K562 (cell line): ENCODE measurements around the gene KCNQ5. TPM values are rescaled to one million over a fixed set of nuclear protein-coding genes. Genes with fewer than 3 reads are reported as not detected.

Experiments used
- CTBP1 ChIP-seq: fragments of 450-650 bp; IDR thresholded peaks from 2 replicates; pipeline ENCODE4 v1.6.1; 2016; ENCODE audit warnings: borderline replicate concordance
- E2F6 ChIP-seq, 2 experiments: IDR thresholded peaks; 2 replicates each; pipeline ENCODE4 v1.6.1; 2011; ENCODE audit warnings: borderline replicate concordance in 1 of 2, control low read depth in 1 of 2, low read depth in 1 of 2, low read length in 1 of 2, mild to moderate bottlenecking in 1 of 2, mixed read lengths in 1 of 2, moderate library complexity in 1 of 2; ENCODE audit not compliant: insufficient read depth in 1 of 2, insufficient read length in 1 of 2, poor library complexity in 1 of 2, severe bottlenecking in 1 of 2; ENCODE audit errors: extremely low read depth in 1 of 2
- ERF ChIP-seq: fragments of 450-650 bp; formaldehyde crosslinking; IDR thresholded peaks from 2 replicates; pipeline ENCODE4 v1.4.0; 2020; ENCODE audit warnings: mild to moderate bottlenecking, mixed read lengths
- FOXA3 ChIP-seq, 2 experiments: fragments of 450-650 bp in 1 of 2; sonication (generic) in 1 of 2; formaldehyde crosslinking; IDR thresholded peaks in 1 of 2; conservative IDR thresholded peaks in 1 of 2; 2 replicates each; pipeline versions ENCODE4 v1.4.0 to v1.8.0; 2020 to 2022; ENCODE audit warnings: mild to moderate bottlenecking in 2 of 2, missing genetic modification reagents in 1 of 2
- FOXP4 ChIP-seq: sonication (generic); formaldehyde crosslinking; IDR thresholded peaks from 2 replicates; pipeline ENCODE4 v1.8.0; 2022; ENCODE audit warnings: mild to moderate bottlenecking, missing genetic modification reagents, borderline replicate concordance
- KAT2B ChIP-seq: IDR thresholded peaks from one replicate; pipeline ENCODE4 v1.6.1; 2012; ENCODE audit warnings: low read depth, mild to moderate bottlenecking, control low read depth, inconsistent platforms, low read length, moderate library complexity
- MAZ ChIP-seq, 2 experiments: fragments of 450-650 bp in 1 of 2; sonication (generic) in 1 of 2; formaldehyde crosslinking; IDR thresholded peaks in 1 of 2; conservative IDR thresholded peaks in 1 of 2; 2 replicates each; pipeline versions ENCODE4 v1.4.0 to v1.5.0; 2020; ENCODE audit warnings: mild to moderate bottlenecking in 1 of 2, missing genetic modification reagents in 1 of 2
- MLX ChIP-seq, 2 experiments: fragments of 450-650 bp in 1 of 2; sonication (generic) in 1 of 2; formaldehyde crosslinking; conservative IDR thresholded peaks; 2 replicates each; pipeline versions ENCODE4 v1.4.0 to v1.8.1; 2020 to 2022; ENCODE audit warnings: mild to moderate bottlenecking in 1 of 2, missing genetic modification reagents in 1 of 2
- MTA2 ChIP-seq: fragments of 450-650 bp; IDR thresholded peaks from 2 replicates; pipeline ENCODE4 v1.6.1; 2016; ENCODE audit warnings: low read depth
- MYC ChIP-seq, 2 experiments: fragments of 250-450 bp in 1 of 2; sonication (Bioruptor Pico) in 1 of 2; IDR thresholded peaks; 2 replicates each; pipeline versions ENCODE4 v1.5.1 to v1.6.1; 2012 to 2021; ENCODE audit warnings: low read depth in 2 of 2, borderline replicate concordance in 1 of 2, improper control_type of control experiment in 1 of 2, low read length in 1 of 2, mild to moderate bottlenecking in 1 of 2, moderate library complexity in 1 of 2
- POLR2G ChIP-seq: fragments of 200-400 bp; formaldehyde crosslinking; IDR thresholded peaks from 2 replicates; pipeline ENCODE4 v1.6.1; 2017; ENCODE audit warnings: low read depth, mild to moderate bottlenecking, antibody characterized with exemption, low read length, moderate library complexity
- TEAD1 ChIP-seq, 2 experiments: fragments of 450-650 bp in 1 of 2; sonication (generic) in 1 of 2; formaldehyde crosslinking; IDR thresholded peaks; 2 replicates each; pipeline versions ENCODE4 v1.4.0 to v1.8.0; 2020 to 2022; ENCODE audit warnings: mild to moderate bottlenecking in 2 of 2, missing genetic modification reagents in 1 of 2
- ZNF436 ChIP-seq: fragments of 250-450, 450-650 bp; sonication (Bioruptor Pico); formaldehyde crosslinking; IDR thresholded peaks from 2 replicates; pipeline ENCODE4 v1.7.0; 2020; ENCODE audit warnings: mild to moderate bottlenecking
- ZZZ3 ChIP-seq: fragments of 450-650 bp; IDR thresholded peaks from 2 replicates; pipeline ENCODE4 v1.6.1; 2016; ENCODE audit warnings: antibody characterized with exemption, mild to moderate bottlenecking, moderate library complexity
- polyA plus RNA-seq, 8 experiments: library from polyadenylated mRNA; depleted of rRNA in 4 of 8; stranded (reverse) in 5 of 8; unstranded in 3 of 8; fragments of >200 nt; fragmentation: Nextera tagmentation in 2 of 8; fragmentation: Illumina TruSeq in 1 of 8; extraction: Ambion mirVana in 2 of 8; extraction: Trizol in 1 of 8; gene quantifications; 2 replicates each; pipeline versions ENCODE4 v1.2.1 to v1.2.3, GENCODE V29; 2011 to 2014; ENCODE audit warnings: inconsistent platforms in 1 of 8, missing spikeins in 1 of 8
- total RNA-seq, 7 experiments: library from RNA; depleted of rRNA in 6 of 7; stranded (reverse); fragments of >200 nt in 6 of 7; fragmentation: Illumina TruSeq in 2 of 7; extraction: Trizol in 2 of 7; gene quantifications; 2 replicates each; pipeline versions ENCODE4 v1.2.1 to v1.2.3, GENCODE V29; 2011 to 2021; ENCODE audit warnings: low replicate concordance in 1 of 7
- TF ChIP-seq, protein P1 (sequence below): fragments of 450-650 bp; IDR thresholded peaks from 2 replicates; pipeline ENCODE4 v1.7.1; 2018; ENCODE audit warnings: mild to moderate bottlenecking, low read depth; ENCODE audit not compliant: partially characterized antibody

KCNQ5 gene
- total and polyA plus RNA-seq, 9 of the 15 experiments (the other 6 are each of a cell fraction or from before 2014, with no cell fraction given), result 0.31 to 5.9 (median 2.6) TPM

GRCh38 chr6:72622094-72622940, 453 bp downstream of the KCNQ5 start (continued):
- no peak for TF ChIP-seq ZNF436 (CRISPR knock-in tag)
- no peak for TF ChIP-seq KAT2B
- TF ChIP-seq MTA2, result no peak
- peak; percentile 89 for TF ChIP-seq MYC (IDR thresholded peaks at IDR 0.05; ENCODE audit: low read depth, low read length)
- 0 out of 2 replicates have a peak, but pooled peaks have one; percentile 52 for TF ChIP-seq MYC (CRISPR knock-in tag; IDR thresholded peaks at IDR 0.05; ENCODE audit: borderline replicate concordance, low read depth)
- 0 out of 2 replicates have a peak, but pooled peaks have one; percentile 19 for TF ChIP-seq CTBP1
- TF ChIP-seq FOXA3 (CRISPR knock-in tag; conservative IDR thresholded peaks at IDR 0.05 in 1 of 2, IDR thresholded peaks at IDR 0.05 in 1 of 2), result 0 out of 4 replicates have a peak, but pooled peaks of 1 of the 2 experiments have one; percentile 22
- peak; percentile 94; the same call in 1 of the 2 replicates for TF ChIP-seq FOXP4 (CRISPR knock-in tag)
- TF ChIP-seq TEAD1 (CRISPR knock-in tag; IDR thresholded peaks at IDR 0.05), result 0 out of 4 replicates have a peak, but pooled peaks of 1 of the 2 experiments have one; percentile 17
- TF ChIP-seq E2F6 (IDR thresholded peaks at IDR 0.05; ENCODE audit: borderline replicate concordance in 1 of 2, extremely low read depth in 1 of 2, insufficient read depth in 1 of 2, insufficient read length in 1 of 2, low read depth in 1 of 2, low read length in 1 of 2, poor library complexity in 1 of 2, severe bottlenecking in 1 of 2), result peak; percentile 86 to 90
- TF ChIP-seq ZZZ3, result no peak
- peak; percentile 81 for TF ChIP-seq POLR2G
- TF ChIP-seq ERF (CRISPR knock-in tag), result no peak
- TF ChIP-seq, protein P1, sequence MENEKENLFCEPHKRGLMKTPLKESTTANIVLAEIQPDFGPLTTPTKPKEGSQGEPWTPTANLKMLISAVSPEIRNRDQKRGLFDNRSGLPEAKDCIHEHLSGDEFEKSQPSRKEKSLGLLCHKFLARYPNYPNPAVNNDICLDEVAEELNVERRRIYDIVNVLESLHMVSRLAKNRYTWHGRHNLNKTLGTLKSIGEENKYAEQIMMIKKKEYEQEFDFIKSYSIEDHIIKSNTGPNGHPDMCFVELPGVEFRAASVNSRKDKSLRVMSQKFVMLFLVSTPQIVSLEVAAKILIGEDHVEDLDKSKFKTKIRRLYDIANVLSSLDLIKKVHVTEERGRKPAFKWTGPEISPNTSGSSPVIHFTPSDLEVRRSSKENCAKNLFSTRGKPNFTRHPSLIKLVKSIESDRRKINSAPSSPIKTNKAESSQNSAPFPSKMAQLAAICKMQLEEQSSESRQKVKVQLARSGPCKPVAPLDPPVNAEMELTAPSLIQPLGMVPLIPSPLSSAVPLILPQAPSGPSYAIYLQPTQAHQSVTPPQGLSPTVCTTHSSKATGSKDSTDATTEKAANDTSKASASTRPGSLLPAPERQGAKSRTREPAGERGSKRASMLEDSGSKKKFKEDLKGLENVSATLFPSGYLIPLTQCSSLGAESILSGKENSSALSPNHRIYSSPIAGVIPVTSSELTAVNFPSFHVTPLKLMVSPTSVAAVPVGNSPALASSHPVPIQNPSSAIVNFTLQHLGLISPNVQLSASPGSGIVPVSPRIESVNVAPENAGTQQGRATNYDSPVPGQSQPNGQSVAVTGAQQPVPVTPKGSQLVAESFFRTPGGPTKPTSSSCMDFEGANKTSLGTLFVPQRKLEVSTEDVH, result no peak
- TF ChIP-seq MAZ (CRISPR knock-in tag; conservative IDR thresholded peaks at IDR 0.05 in 1 of 2, IDR thresholded peaks at IDR 0.05 in 1 of 2), result peak in 1 of 2 experiments; percentile 46; a peak in 1 of 4 replicates
- no peak for TF ChIP-seq MLX (CRISPR knock-in tag; conservative IDR thresholded peaks at IDR 0.05)
